Occipital lobe (tissue), 2 donors: ENCODE data around the gene CCNI. TPM values are rescaled to one million over a fixed set of nuclear protein-coding genes. Genes with fewer than 3 reads are reported as not detected.
"Not testable (repeated sequence)": the region's sequence is repeated elsewhere in the genome, so short reads cannot be mapped to it uniquely, and the experiment has no call there.

Experiments
- DNase-seq: peaks from one replicate; lab custom pipeline; 2025; lab: John Stamatoyannopoulos, UW
- total RNA-seq: library from RNA; depleted of rRNA; stranded (reverse); fragments of >200 nt; gene quantifications from one replicate; pipeline ENCODE4 v1.2.3, GENCODE V29; 2014

CCNI gene, protein sequence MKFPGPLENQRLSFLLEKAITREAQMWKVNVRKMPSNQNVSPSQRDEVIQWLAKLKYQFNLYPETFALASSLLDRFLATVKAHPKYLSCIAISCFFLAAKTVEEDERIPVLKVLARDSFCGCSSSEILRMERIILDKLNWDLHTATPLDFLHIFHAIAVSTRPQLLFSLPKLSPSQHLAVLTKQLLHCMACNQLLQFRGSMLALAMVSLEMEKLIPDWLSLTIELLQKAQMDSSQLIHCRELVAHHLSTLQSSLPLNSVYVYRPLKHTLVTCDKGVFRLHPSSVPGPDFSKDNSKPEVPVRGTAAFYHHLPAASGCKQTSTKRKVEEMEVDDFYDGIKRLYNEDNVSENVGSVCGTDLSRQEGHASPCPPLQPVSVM
- 408 TPM for total RNA-seq

GRCh38 chr4:77075869-77076799 lies at the start of gene CCNI:
CCNI (minus strand) TSS chr4:77075989; CDS start chr4:77066362, 9,627 bp downstream.
- DNase-seq, result peak; percentile 95

DNA sequence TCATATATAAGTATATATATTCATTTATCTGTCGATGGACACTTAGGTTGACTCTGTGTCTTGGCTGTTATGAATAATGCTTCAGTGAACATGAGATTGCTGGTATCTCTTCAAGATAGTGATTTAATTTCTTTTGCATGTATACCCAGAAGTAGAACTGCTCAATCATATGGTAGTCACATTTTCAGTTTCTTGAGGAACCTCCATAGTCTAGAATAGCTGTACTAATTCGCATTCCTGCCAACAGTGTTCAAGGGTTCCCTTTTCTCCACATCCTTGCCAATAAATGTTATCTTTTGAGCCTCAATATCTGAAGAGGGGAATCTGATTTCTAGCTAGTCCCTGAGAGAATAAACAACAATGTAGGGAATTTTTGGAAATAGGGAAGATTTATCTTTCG lies 48.8 kb upstream of the CCNI start:
- DNase-seq, result no peak

- no peak for DNase-seq
These were observed 47.6 kb upstream of the CCNI start for GRCh38 chr4:77123411-77123810.

DNA sequence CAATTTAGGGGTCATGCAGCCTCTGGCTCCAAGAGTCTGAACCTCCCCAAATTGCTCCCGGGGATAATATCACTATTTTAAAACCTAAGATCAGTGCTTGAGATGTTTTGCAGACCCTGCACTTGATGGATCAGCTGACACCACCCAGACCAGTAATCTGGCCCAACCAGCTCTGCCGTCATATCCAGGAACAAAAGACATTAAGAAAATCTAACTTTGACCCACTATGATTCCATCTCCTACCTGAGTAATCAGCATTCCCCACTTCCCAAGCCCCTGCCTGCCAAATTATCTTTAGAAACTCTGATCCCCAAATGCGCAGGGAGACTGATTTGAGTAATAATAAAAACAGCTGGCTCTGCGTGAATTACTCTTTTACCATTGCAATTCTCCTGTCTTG lies 46.9 kb upstream of the CCNI start:
- DNase-seq, result no peak

GRCh38 chr4:77121736-77122240 lies 46.0 kb upstream of the CCNI start:
- no peak for DNase-seq

DNA sequence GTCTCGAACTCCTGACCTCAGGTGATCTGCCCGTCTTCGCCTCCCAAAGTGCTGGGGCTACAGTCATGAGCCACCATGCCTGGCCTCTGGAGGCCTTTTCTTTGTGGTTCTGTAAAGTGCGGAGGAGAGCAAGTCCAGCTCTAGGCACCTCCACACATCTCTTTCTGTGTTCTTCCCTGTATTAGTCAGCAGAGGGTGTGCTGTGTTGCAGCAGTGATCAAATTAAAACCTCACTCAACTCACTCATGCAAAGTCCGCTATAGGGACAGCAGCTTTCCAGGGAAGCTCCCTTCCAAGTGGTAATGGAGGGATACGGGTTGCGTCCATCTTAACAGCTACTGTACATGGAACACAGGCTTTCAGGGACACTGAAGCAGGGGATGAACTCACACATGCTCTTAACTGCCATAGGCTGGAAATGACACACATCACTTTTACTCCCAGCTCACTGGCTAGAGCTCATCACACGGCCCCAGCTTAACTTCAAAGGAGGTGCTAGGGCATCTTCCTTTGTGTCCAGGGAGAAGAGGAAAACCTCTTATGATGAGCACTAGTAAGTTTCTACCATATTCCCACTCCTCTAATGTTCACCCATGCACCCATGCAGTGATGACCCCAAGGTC lies 45.2 kb upstream of the CCNI start:
- DNase-seq, result no peak

GRCh38 chr4:77117721-77118120 lies 41.9 kb upstream of the CCNI start:
- DNase-seq, result no peak

GRCh38 chr4:77113069-77113468 lies 37.3 kb upstream of the CCNI start:
- no peak for DNase-seq

GRCh38 chr4:77110730-77111129 lies 34.9 kb upstream of the CCNI start:
- DNase-seq, result no peak

DNA sequence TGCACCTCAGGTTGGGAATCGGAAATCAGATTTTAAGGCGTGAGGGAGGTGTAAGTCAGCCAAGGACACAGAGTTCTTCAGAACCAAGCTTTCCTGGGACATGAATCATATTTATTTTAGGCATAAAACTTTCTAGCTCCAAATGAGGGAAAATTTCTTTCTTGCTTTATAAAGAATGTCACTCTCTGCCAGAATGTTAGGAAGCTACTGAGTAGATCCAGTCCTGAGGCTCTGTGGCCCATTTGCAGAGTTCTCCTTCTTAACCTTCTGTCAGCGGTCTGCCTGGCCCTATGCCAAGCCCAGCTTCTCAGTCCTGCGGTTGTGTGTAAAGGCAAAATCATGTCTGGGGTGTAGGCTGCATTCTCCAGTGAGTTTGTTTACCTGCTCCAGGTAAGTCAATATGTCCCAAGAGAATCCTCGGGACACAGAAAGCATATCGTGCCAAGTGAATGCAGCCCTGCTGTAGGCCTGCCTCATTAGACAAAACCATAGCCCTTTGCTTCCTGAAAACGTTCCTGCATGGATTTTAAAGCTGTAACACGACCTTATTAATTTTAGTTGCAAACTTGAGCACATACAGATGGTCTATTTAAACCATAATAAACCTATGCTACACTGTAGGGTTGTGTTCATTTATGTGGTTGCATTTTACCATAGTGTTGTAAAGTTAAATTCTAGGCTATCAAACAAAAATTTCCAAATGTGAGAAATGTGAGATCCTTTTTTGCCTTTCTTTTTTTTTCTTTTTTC lies 29.2 kb upstream of the CCNI start:
- DNase-seq, result peak; percentile 50

GRCh38 chr4:77104388-77104787 lies 28.6 kb upstream of the CCNI start:
- no peak for DNase-seq

DNA sequence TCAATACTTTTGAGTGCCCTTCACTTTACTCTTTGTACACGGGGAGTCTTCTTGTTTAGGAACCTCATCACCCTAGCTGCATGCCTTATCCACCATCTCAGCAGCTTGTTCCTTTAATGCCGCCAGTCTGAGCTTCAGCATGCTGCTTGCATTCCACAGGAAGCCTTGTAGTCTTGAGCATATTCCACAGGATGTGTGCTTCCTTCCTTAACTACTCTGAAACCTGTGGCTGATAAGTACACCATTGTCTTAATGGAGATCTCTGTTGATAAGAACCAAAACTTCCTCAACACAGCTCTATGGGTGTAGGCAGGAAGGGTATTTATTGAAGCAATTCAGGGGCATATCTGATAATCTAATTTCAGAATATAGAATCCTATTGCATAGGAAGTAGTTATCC lies 24.4 kb upstream of the CCNI start:
- DNase-seq, result no peak

DNA sequence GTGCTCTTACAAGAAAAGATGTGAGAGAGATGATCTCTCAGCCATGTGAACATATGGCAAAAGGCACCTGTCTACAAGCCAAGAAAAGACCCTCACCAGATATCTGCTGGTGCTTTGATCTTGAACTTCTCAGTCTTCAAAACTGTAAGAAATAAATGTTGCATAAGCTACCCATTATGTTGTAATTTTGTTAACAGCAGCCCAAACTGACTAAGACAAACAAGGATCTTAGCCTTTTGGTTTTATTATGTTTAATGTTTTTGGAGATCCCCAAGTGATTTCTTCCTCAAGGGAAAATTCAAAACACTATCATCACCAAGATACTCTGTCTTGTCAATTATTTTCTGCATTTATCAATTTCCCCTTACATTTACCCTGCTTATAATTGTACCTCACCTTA lies 21.8 kb upstream of the CCNI start:
- DNase-seq, result no peak

DNA sequence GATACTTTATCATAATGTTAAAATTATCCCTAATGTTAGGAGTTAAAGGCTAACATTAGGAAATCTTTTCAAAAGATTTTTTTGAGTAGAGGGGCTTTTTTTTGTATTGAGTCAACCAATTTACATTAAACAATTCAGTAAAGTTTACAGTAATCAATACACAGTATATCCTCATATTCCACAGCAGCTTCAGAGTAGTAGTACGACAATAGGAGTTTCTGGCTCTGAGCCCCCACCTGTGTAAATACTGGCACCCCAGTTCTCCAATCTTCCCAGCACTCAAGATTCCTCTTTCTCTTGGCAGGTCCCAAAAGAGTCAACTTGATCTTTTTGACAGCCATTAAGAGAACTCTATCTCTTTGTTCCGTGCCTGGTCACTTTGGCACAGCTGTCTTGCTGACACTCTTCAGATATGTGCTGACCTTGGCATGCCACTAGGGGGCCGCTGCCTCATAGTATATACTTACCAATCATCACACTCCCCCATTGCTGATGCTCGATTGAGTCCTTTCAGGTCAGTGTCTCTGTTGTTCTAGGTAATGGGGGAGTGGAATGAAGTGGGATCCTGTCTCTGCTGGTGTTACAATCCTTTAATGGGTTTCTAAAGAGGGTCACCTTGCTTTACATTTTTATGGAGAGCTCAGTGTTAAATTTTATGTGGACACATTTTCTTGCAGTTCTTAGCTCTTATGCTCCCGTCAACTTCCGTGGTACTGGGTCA lies 19.5 kb upstream of the CCNI start:
- DNase-seq, result peak; percentile 57

GRCh38 chr4:77094496-77094895 lies 18.7 kb upstream of the CCNI start:
- no peak for DNase-seq

GRCh38 chr4:77093401-77093800 lies 17.6 kb upstream of the CCNI start:
- DNase-seq, result no peak

DNA sequence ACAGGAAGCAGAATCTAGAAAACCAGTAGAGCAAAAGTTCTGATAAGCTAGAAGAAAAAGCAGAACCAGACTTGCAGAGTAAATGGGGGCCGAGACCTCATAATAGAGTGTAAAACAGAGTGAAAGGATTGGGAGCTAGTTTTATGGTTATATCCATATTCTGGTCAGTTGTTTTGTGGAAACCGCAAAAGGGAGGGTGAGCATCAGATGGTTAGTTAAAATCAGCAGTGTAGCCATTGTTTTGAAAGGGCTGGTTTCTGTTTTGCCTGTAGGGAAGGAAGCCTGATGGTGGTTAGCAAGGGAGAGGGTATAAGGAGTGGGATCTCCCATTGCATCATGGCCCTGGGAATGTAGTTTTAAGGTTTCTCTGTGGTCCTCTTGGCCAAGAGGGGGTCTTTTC lies 17.2 kb upstream of the CCNI start:
- DNase-seq, result no peak

- no peak for DNase-seq
These were observed 14.1 kb upstream of the CCNI start for GRCh38 chr4:77089866-77090265.

DNA sequence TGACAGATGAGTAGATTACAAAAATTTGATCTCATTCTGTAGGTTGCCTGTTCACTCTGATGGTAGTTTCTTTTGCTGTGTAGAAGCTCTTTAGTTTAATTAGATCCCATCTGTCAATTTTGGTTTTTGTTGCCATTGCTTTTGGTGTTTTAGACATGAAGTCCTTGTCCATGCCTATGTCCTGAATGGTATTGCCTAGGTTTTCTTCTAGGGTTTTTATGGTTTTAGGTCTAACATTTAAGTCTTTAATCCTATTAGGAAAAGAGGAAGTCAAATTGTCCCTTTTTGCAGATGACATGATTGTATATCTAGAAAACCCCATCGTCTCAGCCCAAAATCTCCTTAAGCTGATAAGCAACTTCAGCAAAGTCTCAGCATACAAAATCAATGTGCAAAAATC lies 11.2 kb upstream of the CCNI start:
- DNase-seq, result not testable (repeated sequence)

GRCh38 chr4:77084019-77084639 lies 8.3 kb upstream of the CCNI start:
- no peak for DNase-seq
